ENCODE results near the gene CLEC16A.

Gene CLEC16A

DNA sequence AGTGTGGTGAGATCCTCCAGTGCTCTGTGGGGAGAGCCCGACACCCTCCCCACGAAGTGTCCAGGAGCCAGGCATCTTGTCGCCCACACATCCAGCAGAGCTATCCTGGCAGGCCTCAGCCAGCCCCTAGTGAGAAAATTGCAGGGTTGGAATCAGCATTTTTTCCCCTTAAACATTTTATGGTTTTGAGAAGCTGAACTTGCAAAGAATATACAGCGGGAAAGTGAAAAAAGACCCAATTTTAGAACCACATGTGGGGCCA is 227.0 kb downstream of the CLEC16A start:
- no peak overlapping the region for H3K4me3 ChIP-seq (replicated peaks; ENCODE audit: low read depth, low read length)
- TF ChIP-seq, protein P1, sequence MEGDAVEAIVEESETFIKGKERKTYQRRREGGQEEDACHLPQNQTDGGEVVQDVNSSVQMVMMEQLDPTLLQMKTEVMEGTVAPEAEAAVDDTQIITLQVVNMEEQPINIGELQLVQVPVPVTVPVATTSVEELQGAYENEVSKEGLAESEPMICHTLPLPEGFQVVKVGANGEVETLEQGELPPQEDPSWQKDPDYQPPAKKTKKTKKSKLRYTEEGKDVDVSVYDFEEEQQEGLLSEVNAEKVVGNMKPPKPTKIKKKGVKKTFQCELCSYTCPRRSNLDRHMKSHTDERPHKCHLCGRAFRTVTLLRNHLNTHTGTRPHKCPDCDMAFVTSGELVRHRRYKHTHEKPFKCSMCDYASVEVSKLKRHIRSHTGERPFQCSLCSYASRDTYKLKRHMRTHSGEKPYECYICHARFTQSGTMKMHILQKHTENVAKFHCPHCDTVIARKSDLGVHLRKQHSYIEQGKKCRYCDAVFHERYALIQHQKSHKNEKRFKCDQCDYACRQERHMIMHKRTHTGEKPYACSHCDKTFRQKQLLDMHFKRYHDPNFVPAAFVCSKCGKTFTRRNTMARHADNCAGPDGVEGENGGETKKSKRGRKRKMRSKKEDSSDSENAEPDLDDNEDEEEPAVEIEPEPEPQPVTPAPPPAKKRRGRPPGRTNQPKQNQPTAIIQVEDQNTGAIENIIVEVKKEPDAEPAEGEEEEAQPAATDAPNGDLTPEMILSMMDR (IDR thresholded peaks at IDR 0.05; ENCODE audit: low read length, missing control alignments), result no peak
- DNase-seq (ENCODE audit: low read depth), result no peak

DNA sequence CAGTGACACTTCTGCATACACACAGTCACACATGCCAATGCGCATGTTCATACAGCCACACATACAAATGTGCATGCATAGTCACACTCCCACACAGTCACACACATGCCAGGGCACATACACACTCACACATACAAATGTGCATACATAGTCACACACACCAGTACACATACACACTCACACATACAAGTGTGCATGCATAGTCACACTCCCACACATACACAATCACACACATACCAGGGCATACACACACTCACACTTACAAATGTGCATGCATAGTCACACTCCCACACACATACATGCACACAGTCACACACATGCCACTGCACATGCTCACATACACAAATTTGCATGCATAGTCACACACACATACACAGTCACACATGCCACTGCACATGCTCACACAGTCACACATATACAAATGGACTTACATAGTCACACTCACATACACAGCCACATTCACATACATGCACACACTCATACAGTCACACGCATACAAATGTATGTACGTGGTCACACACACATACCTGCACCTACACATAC is 227.5 kb downstream of the CLEC16A start:
- DNase-seq (ENCODE audit: low read depth), result no peak
- TF ChIP-seq, protein P1 (IDR thresholded peaks at IDR 0.05; ENCODE audit: low read length, missing control alignments), result no peak
- no peak overlapping the region for H3K4me3 ChIP-seq (replicated peaks; ENCODE audit: low read depth, low read length)

DNA sequence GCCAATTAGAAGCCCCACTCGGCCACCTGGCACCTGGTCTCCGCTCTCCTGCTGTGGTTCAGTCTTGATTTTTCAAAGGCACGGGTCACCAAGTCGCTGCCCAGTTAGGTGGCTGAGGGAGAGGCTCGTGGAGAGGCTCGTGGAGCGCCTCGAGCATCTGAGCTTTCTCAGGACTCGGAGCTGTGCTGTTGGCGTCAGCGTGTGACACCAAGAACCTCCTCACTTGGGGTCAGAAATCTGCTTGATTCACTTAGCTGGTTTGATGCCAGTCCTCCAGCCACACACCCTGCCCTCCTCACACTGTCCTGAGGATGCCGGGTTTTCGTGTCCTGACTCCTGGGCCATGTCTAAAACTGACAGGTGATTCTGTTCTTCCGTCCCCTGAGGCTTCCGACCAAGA is 229.1 kb downstream of the CLEC16A start:
- H3K4me3 ChIP-seq (replicated peaks; ENCODE audit: low read depth, low read length), result no peak overlapping the region
- DNase-seq (ENCODE audit: low read depth), result no peak
- TF ChIP-seq, protein P1 (IDR thresholded peaks at IDR 0.05; ENCODE audit: low read length, missing control alignments), result no peak

DNA sequence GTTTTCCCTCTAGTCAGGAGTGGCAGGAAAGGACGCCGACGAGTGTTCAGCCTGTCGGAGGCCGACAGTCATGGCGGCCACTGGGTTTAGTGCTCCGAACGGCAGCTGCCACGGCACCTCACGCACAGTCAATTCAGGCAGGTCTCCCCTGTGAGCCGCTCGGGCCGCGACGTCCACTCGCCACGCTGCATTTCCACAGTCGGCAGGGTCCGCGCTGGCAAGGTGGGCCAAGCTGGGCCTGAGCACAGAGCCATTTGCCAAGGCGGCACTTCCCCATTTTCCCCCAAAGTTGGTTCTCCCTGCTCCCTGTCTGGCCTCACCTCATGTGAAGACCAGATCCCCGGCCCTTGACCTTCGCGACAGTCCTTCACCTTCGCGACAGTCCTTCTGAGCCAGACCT is 229.8 kb downstream of the CLEC16A start:
- no peak for DNase-seq (ENCODE audit: low read depth)
- no peak overlapping the region for H3K4me3 ChIP-seq (replicated peaks; ENCODE audit: low read depth, low read length)
- TF ChIP-seq, protein P1 (IDR thresholded peaks at IDR 0.05; ENCODE audit: low read length, missing control alignments), result no peak

DNA sequence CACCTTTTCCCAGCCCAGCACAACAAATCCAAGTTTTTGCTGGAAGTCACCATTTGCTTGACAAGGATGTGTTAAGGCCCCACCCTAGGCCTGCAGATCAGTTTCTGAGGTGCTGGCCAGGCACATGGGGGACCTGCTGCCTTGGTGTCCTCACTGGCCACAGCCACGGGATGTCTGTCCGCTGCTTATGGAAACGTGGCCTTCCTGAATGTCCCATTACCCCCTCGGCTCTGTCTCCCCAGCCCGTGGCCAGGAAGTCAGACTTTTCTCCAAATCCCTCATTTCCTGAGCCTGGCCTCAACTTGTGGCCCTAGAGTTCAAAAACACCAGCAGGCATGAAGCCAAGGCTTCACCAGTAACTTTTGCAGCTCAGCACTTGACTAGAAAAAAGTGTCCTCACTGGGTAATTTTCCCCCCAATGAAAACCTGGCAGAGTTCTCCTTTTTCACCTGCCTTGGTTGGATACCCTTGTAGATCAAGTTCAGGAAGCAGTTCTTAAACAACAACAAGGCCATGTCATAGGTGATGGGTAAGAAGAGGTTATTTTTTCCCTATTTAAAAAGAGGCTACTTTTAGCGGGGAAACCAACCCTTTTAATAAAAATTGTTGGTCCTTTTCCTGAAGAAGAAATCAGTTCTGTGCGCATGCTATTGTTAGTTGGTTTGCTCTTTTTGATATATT is 230.9 kb downstream of the CLEC16A start:
- no peak overlapping the region for H3K4me3 ChIP-seq (replicated peaks; ENCODE audit: low read depth, low read length)
- TF ChIP-seq, protein P1 (IDR thresholded peaks at IDR 0.05; ENCODE audit: low read length, missing control alignments), result no peak
- DNase-seq (ENCODE audit: low read depth), result no peak

DNA sequence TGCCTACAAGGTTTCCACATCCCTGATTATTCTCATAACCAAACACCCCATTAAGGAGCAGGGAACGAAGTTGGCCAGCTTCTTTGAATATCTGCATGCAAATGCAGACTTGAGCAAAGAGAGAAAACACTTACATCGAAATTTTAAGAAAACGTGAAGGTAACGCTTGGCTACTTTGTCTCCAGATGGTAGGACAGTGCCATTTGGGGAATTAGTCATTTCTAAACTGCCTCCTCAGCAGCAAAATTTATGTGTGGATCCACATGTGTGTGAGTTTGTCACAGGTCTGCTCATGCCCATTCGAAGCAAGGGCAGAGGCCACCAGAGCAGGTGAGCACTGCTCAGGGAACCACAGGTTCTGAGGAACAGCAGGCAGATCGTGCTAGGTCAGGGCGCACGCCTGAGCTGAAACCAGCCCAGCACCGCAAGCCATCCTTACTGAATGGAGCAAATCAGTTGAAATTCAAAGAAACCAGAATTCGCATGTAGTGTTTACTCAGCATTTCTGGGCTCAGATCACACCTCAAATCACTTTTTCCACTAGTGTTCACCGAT is 231.5 kb downstream of the CLEC16A start:
- DNase-seq (ENCODE audit: low read depth), result no peak
- no peak overlapping the region for H3K4me3 ChIP-seq (replicated peaks; ENCODE audit: low read depth, low read length)
- TF ChIP-seq, protein P1 (IDR thresholded peaks at IDR 0.05; ENCODE audit: low read length, missing control alignments), result no peak

All from fibroblast of pulmonary artery (primary cell).